Measurements from ENCODE around the gene HOXC6. TPM values are rescaled to one million over a fixed set of nuclear protein-coding genes. Genes with fewer than 3 reads are reported as not detected.

The HOXC6 gene
- not detected in 2 replicates for total RNA-seq

GRCh38 chr12:54028314-54029201 lies at the start of gene HOXC6:
TSS of gene HOXC6 (plus strand) at chr12:54028440. CDS start at chr12:54028522, 82 bp downstream.

DNA sequence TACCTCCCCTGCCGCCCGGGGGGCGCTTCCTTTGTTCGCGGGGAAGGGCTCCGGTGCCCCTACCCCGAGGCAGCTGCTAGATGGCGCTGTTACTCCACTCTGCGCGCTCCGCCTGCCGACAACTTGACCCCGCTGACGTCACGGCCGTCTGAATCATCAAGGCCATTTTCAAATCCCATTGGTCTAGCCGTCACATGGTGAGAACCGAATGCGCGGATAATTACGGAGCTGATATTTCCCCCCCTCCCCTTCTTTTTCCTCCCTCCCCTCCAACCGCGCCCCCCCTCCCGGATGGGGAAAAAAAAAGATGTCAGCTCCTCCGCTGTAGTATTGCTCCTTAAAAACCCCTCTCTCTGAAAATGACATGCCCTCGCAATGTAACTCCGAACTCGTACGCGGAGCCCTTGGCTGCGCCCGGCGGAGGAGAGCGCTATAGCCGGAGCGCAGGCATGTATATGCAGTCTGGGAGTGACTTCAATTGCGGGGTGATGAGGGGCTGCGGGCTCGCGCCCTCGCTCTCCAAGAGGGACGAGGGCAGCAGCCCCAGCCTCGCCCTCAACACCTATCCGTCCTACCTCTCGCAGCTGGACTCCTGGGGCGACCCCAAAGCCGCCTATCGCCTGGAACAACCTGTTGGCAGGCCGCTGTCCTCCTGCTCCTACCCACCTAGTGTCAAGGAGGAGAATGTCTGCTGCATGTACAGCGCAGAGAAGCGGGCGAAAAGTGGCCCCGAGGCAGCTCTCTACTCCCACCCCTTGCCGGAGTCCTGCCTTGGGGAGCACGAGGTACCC lies 43.1 kb upstream of the HOXC6 start, which contains the start of gene HOXC10:
TSS of gene HOXC10 (plus strand) at position 246 of the 791 bp plus-strand sequence. CDS start at position 360, 114 bp downstream.

DNA sequence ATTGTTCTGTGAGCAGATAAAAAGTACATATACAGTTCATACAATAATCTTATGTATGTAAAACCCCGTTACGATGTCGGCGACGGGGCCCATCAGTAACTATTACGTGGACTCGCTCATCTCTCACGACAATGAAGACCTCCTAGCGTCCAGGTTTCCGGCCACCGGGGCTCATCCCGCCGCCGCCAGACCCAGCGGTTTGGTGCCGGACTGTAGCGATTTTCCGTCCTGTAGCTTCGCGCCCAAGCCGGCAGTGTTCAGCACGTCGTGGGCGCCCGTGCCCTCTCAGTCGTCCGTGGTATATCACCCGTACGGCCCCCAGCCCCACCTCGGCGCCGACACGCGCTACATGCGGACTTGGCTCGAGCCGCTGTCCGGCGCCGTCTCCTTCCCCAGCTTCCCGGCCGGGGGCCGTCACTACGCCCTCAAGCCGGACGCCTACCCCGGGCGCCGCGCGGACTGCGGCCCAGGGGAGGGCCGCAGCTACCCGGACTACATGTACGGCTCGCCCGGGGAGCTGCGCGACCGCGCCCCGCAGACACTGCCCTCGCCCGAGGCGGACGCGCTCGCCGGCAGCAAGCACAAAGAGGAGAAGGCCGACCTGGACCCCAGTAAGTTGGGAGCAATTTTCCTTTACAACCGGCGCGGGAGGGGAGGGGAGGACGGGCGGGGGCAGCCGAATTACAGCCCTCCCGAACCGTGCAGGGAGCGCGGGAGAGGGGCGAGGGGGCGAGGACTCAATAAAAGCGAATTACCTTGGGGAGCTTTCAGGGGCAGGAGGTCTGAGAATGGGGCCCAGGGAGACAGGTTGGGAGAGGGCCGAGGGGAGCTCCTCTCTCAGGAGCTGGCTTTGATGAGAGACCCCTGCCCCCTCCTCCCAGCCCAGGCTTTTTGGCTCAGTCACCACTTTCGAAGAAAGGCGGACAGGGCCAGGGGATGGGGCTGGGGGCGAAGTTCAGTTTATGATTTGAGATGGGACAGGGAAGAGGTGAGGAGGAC lies 27.8 kb upstream of the HOXC6 start, which contains the start of gene HOXC9:
TSS of gene HOXC9 (plus strand) at position 46 of the 999 bp plus-strand sequence. CDS start at position 74, 28 bp downstream.

DNA sequence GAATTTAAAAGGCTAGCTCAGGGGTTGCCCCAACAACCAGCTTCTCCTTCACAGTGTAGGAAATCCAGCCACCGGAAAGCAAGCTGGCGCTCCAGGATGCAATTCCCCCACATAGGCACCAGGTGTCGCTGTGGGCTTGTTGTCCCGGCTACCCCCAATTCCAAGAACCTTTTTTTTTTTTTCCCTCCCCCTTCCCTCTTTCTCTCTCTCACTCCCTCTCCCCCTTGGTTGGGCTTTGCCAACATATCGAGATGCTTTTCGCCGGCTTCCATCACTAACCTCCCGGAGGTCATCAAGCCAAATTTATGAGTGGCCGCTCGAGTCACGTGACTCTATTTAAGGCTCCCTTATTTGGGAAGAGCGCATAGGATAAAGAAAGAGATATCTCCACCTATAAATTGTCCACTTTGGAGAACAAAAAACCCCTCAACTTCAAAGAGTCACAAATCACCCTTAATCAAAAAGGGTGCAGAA lies 4.4 kb downstream of the HOXC6 start, which contains the start of gene HOXC5:
TSS of gene HOXC5 (plus strand) at position 424 of the 474 bp plus-strand sequence. CDS start 73 bp downstream, outside the sequence.

DNA sequence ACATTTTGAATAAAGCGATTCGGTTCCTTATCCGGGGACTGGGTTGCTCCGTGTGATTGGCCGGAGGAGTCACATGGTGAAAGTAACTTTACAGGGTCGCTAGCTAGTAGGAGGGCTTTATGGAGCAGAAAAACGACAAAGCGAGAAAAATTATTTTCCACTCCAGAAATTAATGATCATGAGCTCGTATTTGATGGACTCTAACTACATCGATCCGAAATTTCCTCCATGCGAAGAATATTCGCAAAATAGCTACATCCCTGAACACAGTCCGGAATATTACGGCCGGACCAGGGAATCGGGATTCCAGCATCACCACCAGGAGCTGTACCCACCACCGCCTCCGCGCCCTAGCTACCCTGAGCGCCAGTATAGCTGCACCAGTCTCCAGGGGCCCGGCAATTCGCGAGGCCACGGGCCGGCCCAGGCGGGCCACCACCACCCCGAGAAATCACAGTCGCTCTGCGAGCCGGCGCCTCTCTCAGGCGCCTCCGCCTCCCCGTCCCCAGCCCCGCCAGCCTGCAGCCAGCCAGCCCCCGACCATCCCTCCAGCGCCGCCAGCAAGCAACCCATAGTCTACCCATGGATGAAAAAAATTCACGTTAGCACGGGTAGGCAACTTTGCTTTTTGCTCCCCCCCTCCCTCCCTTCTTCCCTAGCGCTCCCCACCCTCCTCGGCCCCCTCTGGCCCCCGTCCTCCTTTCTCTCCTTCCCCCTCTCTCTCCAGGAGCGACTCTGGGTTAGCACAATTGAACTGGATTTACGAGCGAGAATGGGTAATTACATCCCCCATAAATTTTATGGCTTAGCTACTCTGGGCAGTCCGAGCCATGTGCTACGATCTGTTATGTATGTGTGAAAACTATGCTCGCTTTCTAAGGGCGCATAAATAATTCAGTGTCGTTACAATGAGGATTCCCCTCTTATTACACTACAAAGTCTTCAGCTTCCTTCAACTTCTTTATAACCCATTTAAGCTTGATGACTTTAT lies 25.8 kb downstream of the HOXC6 start, which contains the start of gene HOXC4:
TSS of gene HOXC4 (plus strand) at position 85 of the 991 bp plus-strand sequence. CDS start at position 173, 88 bp downstream.

Other genes starting within 250 kb of the HOXC6 start
- not detected in 2 replicates for gene HOXC13, start 89.6 kb upstream of the HOXC6 start, total RNA-seq
- not detected in 2 replicates for gene HOXC12, start 73.5 kb upstream of the HOXC6 start, total RNA-seq
- not detected in 2 replicates for gene HOXC11, start 55.3 kb upstream of the HOXC6 start, total RNA-seq
- not detected in 2 replicates for gene HOTAIR, start 53.5 kb upstream of the HOXC6 start, total RNA-seq
- gene HOXC10, start 43.3 kb upstream of the HOXC6 start, total RNA-seq = not detected in 2 replicates
- gene HOXC9, start 28.3 kb upstream of the HOXC6 start, total RNA-seq = not detected in 2 replicates
- not detected in 2 replicates for gene HOXC8, start 19.5 kb upstream of the HOXC6 start, total RNA-seq
- gene HOXC5, start 4.6 kb downstream of the HOXC6 start, total RNA-seq = not detected in 2 replicates
- gene HOXC4, start 25.4 kb downstream of the HOXC6 start, total RNA-seq = not detected in 2 replicates
- 18.4 and 20.1 TPM in 2 replicates for gene SMUG1, start 160.5 kb downstream of the HOXC6 start, total RNA-seq